HepG2 (cell line): ENCODE data around the gene SPINK9. TPM values are rescaled to one million over a fixed set of nuclear protein-coding genes. Genes with fewer than 3 reads are reported as not detected.

Experiments used
- ERF ChIP-seq: IDR thresholded peaks from 2 replicates; pipeline ENCODE4 v1.6.1; 2018; ENCODE audit warnings: missing biosample characterization, missing genetic modification reagents
- HNF4A ChIP-seq: sonication (generic); formaldehyde crosslinking; IDR thresholded peaks from 2 replicates; pipeline ENCODE4 v1.4.0; 2020; ENCODE audit warnings: missing genetic modification reagents
- HNF4G ChIP-seq, 2 experiments: sonication (generic) in 1 of 2; formaldehyde crosslinking in 1 of 2; IDR thresholded peaks; 2 replicates each; pipeline versions ENCODE4 v1.4.0 to v1.6.1; 2011 to 2020; ENCODE audit warnings: borderline replicate concordance in 2 of 2, low read depth in 2 of 2, mild to moderate bottlenecking in 2 of 2, low read length in 1 of 2, missing genetic modification reagents in 1 of 2, moderate library complexity in 1 of 2
- PPARG ChIP-seq: conservative IDR thresholded peaks from 2 replicates; pipeline ENCODE4 v1.6.1; 2016; ENCODE audit warnings: missing biosample characterization, missing genetic modification reagents
- REPIN1 ChIP-seq: sonication (generic); formaldehyde crosslinking; IDR thresholded peaks from 2 replicates; pipeline ENCODE4 v1.8.0; 2022; ENCODE audit warnings: missing genetic modification reagents, low read depth, mild to moderate bottlenecking, borderline replicate concordance
- RNF2 ChIP-seq: fragments of 450-650 bp; conservative IDR thresholded peaks from 2 replicates; pipeline ENCODE4 v1.6.1; 2016; ENCODE audit warnings: low read depth
- SALL2 ChIP-seq: sonication (generic); formaldehyde crosslinking; IDR thresholded peaks from 2 replicates; pipeline ENCODE4 v1.8.1; 2023; ENCODE audit warnings: mild to moderate bottlenecking, missing genetic modification reagents, inconsistent platforms
- SIN3B ChIP-seq: fragments of 150-350 bp; IDR thresholded peaks from 2 replicates; pipeline ENCODE4 v1.6.1; 2014; ENCODE audit warnings: low read length
- SMAD3 ChIP-seq: sonication (generic); formaldehyde crosslinking; IDR thresholded peaks from 2 replicates; pipeline ENCODE4 v1.4.0; 2020; ENCODE audit warnings: missing genetic modification reagents
- SMARCC2 ChIP-seq: fragments of 450-650 bp; IDR thresholded peaks from 2 replicates; pipeline ENCODE4 v1.6.1; 2017; ENCODE audit warnings: antibody characterized with exemption, mild to moderate bottlenecking
- SMC3 ChIP-seq: IDR thresholded peaks from 2 replicates; pipeline ENCODE4 v1.6.1; 2011; ENCODE audit warnings: low read length, improper control_type of control experiment
- TEAD3 ChIP-seq: optimal IDR thresholded peaks from 2 replicates; pipeline ENCODE3; 2016; ENCODE audit warnings: borderline replicate concordance
- YEATS2 ChIP-seq: sonication (generic); formaldehyde crosslinking; IDR thresholded peaks from 2 replicates; pipeline ENCODE4 v1.4.0; 2020; ENCODE audit warnings: missing genetic modification reagents, borderline replicate concordance
- ZKSCAN8 ChIP-seq: IDR thresholded peaks from 2 replicates; pipeline ENCODE4 v1.6.1; 2016; ENCODE audit warnings: borderline replicate concordance, missing genetic modification reagents, missing compliant biosample characterization
- ZMYM4 ChIP-seq: sonication (generic); formaldehyde crosslinking; IDR thresholded peaks from 2 replicates; pipeline ENCODE4 v1.8.1; 2023; ENCODE audit warnings: mild to moderate bottlenecking, missing genetic modification reagents
- ZNF33A ChIP-seq: sonication (generic); formaldehyde crosslinking; IDR thresholded peaks from 2 replicates; pipeline ENCODE4 v1.5.1; 2020; ENCODE audit warnings: missing genetic modification reagents, mild to moderate bottlenecking, moderate library complexity, borderline replicate concordance
- ZNF713 ChIP-seq: sonication (generic); formaldehyde crosslinking; IDR thresholded peaks from 2 replicates; pipeline ENCODE4 v1.4.0; 2020; ENCODE audit warnings: mild to moderate bottlenecking, missing genetic modification reagents
- ZNF768 ChIP-seq: sonication (generic); formaldehyde crosslinking; IDR thresholded peaks from 2 replicates; pipeline ENCODE4 v1.4.0; 2020; ENCODE audit warnings: missing genetic modification reagents
- polyA plus RNA-seq, 8 experiments: library from polyadenylated mRNA; depleted of rRNA in 3 of 8; stranded (reverse) in 7 of 8; unstranded in 1 of 8; fragments of >200 nt; fragmentation: Illumina TruSeq in 4 of 8; extraction: Trizol in 4 of 8; gene quantifications; 2 replicates each; pipeline versions ENCODE4 v1.2.1 to v1.2.3, GENCODE V29; 2011 to 2016; ENCODE audit warnings: low read depth in 4 of 8, missing spikeins in 1 of 8, mixed read lengths in 1 of 8; ENCODE audit not compliant: insufficient read depth in 1 of 8
- total RNA-seq, 5 experiments: library from RNA; depleted of rRNA; stranded (reverse); fragments of >200 nt; fragmentation: Illumina TruSeq; extraction: Trizol; gene quantifications; 2 replicates each; pipeline ENCODE4 v1.2.3, GENCODE V29; 2016; ENCODE audit warnings: low read depth in 1 of 5
- TF ChIP-seq, protein P1 (sequence below): IDR thresholded peaks from 2 replicates; pipeline ENCODE4 v1.6.1; 2018; ENCODE audit warnings: missing genetic modification reagents
- TF ChIP-seq, protein P2 (sequence below): sonication (generic); formaldehyde crosslinking; IDR thresholded peaks from 2 replicates; pipeline ENCODE4 v1.4.0; 2020; ENCODE audit warnings: missing genetic modification reagents
- TF ChIP-seq, protein P3 (sequence below): sonication (generic); formaldehyde crosslinking; IDR thresholded peaks from 2 replicates; pipeline ENCODE4 v1.4.0; 2020; ENCODE audit warnings: missing genetic modification reagents
- TF ChIP-seq, protein P4 (sequence below): sonication (generic); formaldehyde crosslinking; IDR thresholded peaks from 2 replicates; pipeline ENCODE4 v1.8.0; 2022; ENCODE audit warnings: mild to moderate bottlenecking, missing genetic modification reagents, moderate library complexity
- TF ChIP-seq, protein P5 (sequence below): sonication (generic); formaldehyde crosslinking; IDR thresholded peaks from 2 replicates; pipeline ENCODE4 v1.5.0; 2020; ENCODE audit warnings: missing genetic modification reagents, mild to moderate bottlenecking, borderline replicate concordance

SPINK9 gene
- total and polyA plus RNA-seq, 2 of the 13 experiments (the other 11 are each of a cell fraction or from before 2014, with no cell fraction given) = not detected

DNA sequence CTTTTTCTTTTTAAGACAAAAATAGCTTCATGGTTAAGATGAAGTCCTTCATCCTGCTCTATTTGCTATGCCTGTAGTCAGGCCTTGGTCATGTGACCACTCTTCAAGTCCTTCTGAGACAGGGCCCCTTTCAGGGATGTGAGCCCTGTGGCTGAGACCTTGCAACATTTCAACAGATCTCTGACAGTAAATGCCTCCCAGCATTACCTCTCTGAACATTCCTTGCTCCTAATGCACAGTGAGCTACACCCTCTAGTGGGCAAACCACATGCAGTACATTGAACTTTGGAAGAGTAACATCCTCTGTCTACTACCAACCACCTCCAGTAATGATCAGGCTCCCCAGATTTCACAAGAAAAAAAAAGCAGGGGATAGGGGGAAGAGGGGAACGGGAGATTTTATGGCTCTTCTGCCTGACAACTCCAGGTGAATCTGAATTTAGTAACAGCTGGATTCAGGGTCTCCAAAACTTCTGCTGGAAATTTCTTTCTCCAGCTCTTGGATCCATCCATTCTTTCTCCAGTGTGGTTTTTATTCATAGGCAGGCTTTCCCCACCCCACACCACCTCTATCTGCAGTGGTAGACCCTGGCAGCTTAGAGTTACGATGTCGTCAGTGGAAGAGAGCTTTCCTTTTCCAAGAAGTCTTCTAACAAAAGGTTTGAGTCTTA is 39.5 kb downstream of the SPINK9 start (continued):
- TF ChIP-seq HNF4G (IDR thresholded peaks at IDR 0.05; ENCODE audit: borderline replicate concordance, low read depth, low read length) (peak; percentile 61), HNF4G (CRISPR knock-in tag; IDR thresholded peaks at IDR 0.05; ENCODE audit: borderline replicate concordance, low read depth) (no peak), ZNF713 (CRISPR knock-in tag) (no peak), SMAD3 (CRISPR knock-in tag) (peak; percentile 66; the same call in 1 of the 2 replicates), ZNF768 (CRISPR knock-in tag) (peak; percentile 84; the same call in 1 of the 2 replicates), PPARG (CRISPR knock-in tag) (peak; percentile 39; the same call in 1 of the 2 replicates), RNF2 (no peak), REPIN1 (CRISPR knock-in tag) (peak; percentile 18; the same call in 1 of the 2 replicates), YEATS2 (CRISPR knock-in tag) (peak; percentile 62; the same call in 1 of the 2 replicates), ZNF33A (CRISPR knock-in tag) (no peak), SMC3 (peak; percentile 92), ZKSCAN8 (CRISPR knock-in tag) (peak; percentile 40; the same call in 1 of the 2 replicates), SIN3B (no peak), HNF4A (CRISPR knock-in tag) (peak; percentile 67), SMARCC2 (no peak), ZMYM4 (CRISPR knock-in tag) (peak; percentile 33; the same call in 1 of the 2 replicates), TEAD3 (CRISPR knock-in tag) (peak; percentile 87), SALL2 (CRISPR knock-in tag) (no peak), ERF (CRISPR knock-in tag) (0 out of 2 replicates have a peak, but pooled peaks have one; percentile 20)
- TF ChIP-seq, protein P1, sequence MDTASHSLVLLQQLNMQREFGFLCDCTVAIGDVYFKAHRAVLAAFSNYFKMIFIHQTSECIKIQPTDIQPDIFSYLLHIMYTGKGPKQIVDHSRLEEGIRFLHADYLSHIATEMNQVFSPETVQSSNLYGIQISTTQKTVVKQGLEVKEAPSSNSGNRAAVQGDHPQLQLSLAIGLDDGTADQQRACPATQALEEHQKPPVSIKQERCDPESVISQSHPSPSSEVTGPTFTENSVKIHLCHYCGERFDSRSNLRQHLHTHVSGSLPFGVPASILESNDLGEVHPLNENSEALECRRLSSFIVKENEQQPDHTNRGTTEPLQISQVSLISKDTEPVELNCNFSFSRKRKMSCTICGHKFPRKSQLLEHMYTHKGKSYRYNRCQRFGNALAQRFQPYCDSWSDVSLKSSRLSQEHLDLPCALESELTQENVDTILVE (CRISPR knock-in tag) = peak; percentile 49; the same call in 1 of the 2 replicates
- TF ChIP-seq, protein P2, sequence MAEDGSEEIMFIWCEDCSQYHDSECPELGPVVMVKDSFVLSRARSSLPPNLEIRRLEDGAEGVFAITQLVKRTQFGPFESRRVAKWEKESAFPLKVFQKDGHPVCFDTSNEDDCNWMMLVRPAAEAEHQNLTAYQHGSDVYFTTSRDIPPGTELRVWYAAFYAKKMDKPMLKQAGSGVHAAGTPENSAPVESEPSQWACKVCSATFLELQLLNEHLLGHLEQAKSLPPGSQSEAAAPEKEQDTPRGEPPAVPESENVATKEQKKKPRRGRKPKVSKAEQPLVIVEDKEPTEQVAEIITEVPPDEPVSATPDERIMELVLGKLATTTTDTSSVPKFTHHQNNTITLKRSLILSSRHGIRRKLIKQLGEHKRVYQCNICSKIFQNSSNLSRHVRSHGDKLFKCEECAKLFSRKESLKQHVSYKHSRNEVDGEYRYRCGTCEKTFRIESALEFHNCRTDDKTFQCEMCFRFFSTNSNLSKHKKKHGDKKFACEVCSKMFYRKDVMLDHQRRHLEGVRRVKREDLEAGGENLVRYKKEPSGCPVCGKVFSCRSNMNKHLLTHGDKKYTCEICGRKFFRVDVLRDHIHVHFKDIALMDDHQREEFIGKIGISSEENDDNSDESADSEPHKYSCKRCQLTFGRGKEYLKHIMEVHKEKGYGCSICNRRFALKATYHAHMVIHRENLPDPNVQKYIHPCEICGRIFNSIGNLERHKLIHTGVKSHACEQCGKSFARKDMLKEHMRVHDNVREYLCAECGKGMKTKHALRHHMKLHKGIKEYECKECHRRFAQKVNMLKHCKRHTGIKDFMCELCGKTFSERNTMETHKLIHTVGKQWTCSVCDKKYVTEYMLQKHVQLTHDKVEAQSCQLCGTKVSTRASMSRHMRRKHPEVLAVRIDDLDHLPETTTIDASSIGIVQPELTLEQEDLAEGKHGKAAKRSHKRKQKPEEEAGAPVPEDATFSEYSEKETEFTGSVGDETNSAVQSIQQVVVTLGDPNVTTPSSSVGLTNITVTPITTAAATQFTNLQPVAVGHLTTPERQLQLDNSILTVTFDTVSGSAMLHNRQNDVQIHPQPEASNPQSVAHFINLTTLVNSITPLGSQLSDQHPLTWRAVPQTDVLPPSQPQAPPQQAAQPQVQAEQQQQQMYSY (CRISPR knock-in tag) = no peak
- TF ChIP-seq, protein P3, sequence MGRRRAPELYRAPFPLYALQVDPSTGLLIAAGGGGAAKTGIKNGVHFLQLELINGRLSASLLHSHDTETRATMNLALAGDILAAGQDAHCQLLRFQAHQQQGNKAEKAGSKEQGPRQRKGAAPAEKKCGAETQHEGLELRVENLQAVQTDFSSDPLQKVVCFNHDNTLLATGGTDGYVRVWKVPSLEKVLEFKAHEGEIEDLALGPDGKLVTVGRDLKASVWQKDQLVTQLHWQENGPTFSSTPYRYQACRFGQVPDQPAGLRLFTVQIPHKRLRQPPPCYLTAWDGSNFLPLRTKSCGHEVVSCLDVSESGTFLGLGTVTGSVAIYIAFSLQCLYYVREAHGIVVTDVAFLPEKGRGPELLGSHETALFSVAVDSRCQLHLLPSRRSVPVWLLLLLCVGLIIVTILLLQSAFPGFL = no peak
- TF ChIP-seq, protein P4, sequence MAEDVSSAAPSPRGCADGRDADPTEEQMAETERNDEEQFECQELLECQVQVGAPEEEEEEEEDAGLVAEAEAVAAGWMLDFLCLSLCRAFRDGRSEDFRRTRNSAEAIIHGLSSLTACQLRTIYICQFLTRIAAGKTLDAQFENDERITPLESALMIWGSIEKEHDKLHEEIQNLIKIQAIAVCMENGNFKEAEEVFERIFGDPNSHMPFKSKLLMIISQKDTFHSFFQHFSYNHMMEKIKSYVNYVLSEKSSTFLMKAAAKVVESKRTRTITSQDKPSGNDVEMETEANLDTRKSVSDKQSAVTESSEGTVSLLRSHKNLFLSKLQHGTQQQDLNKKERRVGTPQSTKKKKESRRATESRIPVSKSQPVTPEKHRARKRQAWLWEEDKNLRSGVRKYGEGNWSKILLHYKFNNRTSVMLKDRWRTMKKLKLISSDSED (CRISPR knock-in tag) = no peak
- TF ChIP-seq, protein P5, sequence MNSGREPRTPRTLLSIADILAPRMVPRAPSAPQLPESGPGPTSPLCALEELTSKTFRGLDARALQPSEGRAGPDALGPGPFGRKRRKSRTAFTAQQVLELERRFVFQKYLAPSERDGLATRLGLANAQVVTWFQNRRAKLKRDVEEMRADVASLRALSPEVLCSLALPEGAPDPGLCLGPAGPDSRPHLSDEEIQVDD (CRISPR knock-in tag) = no peak
